HFFc6 (cell line): ENCODE measurements around the gene ATP8A1. TPM values are rescaled to one million over a fixed set of nuclear protein-coding genes. Genes with fewer than 3 reads are reported as not detected.

Experiments
- DNase-seq: peaks from one replicate; pipeline ENCODE4 v3.0.0-alpha.2; 2018
- H3K27ac Mint-ChIP-seq: 2 replicates; pipeline ENCODE4 v1.8.0; 2020; ENCODE audit warnings: mild to moderate bottlenecking, mixed read lengths
- H3K27me3 Mint-ChIP-seq: 2 replicates; pipeline ENCODE4 v1.8.0; 2021; ENCODE audit warnings: mild to moderate bottlenecking, moderate library complexity, mixed read lengths; ENCODE audit not compliant: insufficient read depth
- H3K36me3 Mint-ChIP-seq: 2 replicates; pipeline ENCODE4 v1.8.0; 2021; ENCODE audit warnings: low read depth, mixed read lengths
- H3K4me1 Mint-ChIP-seq: 2 replicates; pipeline ENCODE4 v1.8.0; 2020; ENCODE audit warnings: low read depth, mixed read lengths
- H3K4me3 Mint-ChIP-seq: 2 replicates; pipeline ENCODE4 v1.8.0; 2020; ENCODE audit warnings: mild to moderate bottlenecking, moderate library complexity, mixed read lengths
- H3K9me3 Mint-ChIP-seq: 2 replicates; pipeline ENCODE4 v1.8.0; 2020; ENCODE audit warnings: mild to moderate bottlenecking, mixed read lengths
- total RNA-seq, 6 experiments: library from RNA; stranded (reverse); fragmentation: NEBNext Ultra II Directional; extraction: Animal tissue kit (Norgen Biotek cat#: 25700); gene quantifications; 2 replicates in 1 of 6; 3 replicates in 5 of 6; pipeline ENCODE4 v1.2.3, GENCODE V29; 2021
- TF ChIP-seq, protein P1 (sequence below): fragments of 200-600 bp; sonication (generic); IDR thresholded peaks from 2 replicates; pipeline ENCODE4 v1.5.0; 2021; ENCODE audit warnings: antibody characterized with exemption, mild to moderate bottlenecking

The ATP8A1 gene
- total RNA-seq, 6 experiments from 2014 or later: 0.03 to 0.28 (median 0.11) TPM

DNA sequence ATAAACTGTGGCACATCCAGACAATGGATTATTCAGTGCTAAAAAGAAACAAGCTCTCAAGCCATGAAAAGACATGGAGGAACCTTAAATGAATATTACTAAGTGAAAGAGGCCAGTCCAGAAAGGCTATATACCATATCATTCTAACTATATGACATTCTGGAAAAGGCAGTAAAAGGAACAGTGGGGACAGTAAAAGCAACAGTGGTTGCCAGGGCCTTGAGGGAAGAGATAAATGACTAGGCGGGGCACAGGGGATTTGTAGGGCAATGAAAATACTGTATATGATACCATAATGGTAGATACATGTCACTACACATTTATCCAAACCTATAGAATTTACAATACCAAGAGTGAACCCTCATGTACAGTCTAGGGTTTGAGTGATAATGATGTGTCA lies 115.3 kb downstream of the ATP8A1 start:
- peaks cover 5% of the 10 kb centered on the region; the same call in 1 of the 2 replicates for H3K9me3 Mint-ChIP-seq
- no peak for DNase-seq
- TF ChIP-seq, protein P1, sequence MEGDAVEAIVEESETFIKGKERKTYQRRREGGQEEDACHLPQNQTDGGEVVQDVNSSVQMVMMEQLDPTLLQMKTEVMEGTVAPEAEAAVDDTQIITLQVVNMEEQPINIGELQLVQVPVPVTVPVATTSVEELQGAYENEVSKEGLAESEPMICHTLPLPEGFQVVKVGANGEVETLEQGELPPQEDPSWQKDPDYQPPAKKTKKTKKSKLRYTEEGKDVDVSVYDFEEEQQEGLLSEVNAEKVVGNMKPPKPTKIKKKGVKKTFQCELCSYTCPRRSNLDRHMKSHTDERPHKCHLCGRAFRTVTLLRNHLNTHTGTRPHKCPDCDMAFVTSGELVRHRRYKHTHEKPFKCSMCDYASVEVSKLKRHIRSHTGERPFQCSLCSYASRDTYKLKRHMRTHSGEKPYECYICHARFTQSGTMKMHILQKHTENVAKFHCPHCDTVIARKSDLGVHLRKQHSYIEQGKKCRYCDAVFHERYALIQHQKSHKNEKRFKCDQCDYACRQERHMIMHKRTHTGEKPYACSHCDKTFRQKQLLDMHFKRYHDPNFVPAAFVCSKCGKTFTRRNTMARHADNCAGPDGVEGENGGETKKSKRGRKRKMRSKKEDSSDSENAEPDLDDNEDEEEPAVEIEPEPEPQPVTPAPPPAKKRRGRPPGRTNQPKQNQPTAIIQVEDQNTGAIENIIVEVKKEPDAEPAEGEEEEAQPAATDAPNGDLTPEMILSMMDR: no peak
- no peaks in the 10 kb centered on the region for H3K4me1 Mint-ChIP-seq
- peaks cover 5% of the 10 kb centered on the region; the same call in 1 of the 2 replicates for H3K36me3 Mint-ChIP-seq
- no peak overlapping the region for H3K27ac Mint-ChIP-seq
- no peak overlapping the region for H3K4me3 Mint-ChIP-seq
- H3K27me3 Mint-ChIP-seq: no peaks in the 10 kb centered on the region

DNA sequence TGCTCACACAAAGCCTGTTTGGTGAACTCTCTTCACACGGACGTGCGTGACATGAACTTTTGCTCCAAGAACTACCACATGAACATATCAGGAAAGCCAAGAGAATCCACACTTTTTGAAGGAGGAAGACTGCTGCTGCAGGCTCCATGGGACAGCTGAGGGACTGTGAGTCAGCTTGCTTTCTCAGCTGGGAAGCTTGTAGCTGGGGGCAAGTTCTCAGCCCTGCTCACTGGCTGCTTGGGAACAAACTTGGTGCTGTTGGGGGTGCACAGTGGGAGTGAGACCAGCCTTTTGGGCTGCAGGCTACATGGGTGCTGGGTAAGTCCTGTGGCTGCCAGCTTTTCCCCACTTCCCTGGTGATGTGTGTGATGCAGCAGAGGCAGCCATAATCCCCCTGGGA lies 123.9 kb downstream of the ATP8A1 start:
- Mint-ChIP-seq H3K9me3 (peaks cover 23% of the 10 kb centered on the region; the same call in 1 of the 2 replicates), H3K27ac (no peak overlapping the region), H3K27me3 (peaks cover 2% of the 10 kb centered on the region; the same call in 1 of the 2 replicates), H3K36me3 (peaks cover 5% of the 10 kb centered on the region; the same call in 1 of the 2 replicates), H3K4me1 (no peaks in the 10 kb centered on the region), H3K4me3 (no peak overlapping the region)
- DNase-seq: no peak
- TF ChIP-seq, protein P1: no peak

DNA sequence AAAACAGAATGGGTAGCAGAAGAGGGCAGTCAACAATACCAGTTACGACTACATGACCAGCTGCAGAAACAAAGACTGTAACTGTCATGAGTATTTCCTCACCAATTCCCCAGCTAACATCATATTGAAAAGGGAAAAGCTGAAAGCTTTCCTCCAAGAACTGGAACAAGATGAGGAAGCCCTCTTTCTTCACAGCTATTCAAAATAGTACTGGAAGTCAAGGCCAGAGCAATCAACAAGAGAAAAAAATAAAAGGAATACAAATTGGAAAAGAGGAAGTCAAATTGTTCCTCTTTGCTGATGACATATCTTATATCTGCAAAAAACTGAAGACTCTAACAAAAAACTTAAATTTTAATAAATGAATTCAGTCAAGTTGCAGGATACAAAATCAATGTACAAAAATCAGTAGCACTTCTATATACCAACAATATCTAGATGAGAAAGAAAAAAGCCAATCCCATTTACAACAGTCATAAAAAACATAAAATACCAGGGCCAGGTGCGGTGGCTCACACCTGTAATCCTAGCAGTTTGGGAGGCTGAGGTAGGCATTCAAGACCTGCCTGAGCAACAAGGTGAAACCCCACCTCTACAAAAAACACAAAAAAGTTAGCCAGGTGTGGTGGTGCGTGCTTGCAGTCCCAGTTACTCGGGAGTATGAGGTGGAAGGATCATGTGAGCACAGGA lies 125.4 kb downstream of the ATP8A1 start:
- Mint-ChIP-seq H3K9me3 (peaks cover 18% of the 10 kb centered on the region; the same call in 1 of the 2 replicates), H3K36me3 (no peaks in the 10 kb centered on the region), H3K4me1 (no peaks in the 10 kb centered on the region), H3K27ac (no peak overlapping the region), H3K27me3 (peaks cover 2% of the 10 kb centered on the region; the same call in 1 of the 2 replicates), H3K4me3 (no peak overlapping the region)
- TF ChIP-seq, protein P1: no peak
- no peak for DNase-seq

DNA sequence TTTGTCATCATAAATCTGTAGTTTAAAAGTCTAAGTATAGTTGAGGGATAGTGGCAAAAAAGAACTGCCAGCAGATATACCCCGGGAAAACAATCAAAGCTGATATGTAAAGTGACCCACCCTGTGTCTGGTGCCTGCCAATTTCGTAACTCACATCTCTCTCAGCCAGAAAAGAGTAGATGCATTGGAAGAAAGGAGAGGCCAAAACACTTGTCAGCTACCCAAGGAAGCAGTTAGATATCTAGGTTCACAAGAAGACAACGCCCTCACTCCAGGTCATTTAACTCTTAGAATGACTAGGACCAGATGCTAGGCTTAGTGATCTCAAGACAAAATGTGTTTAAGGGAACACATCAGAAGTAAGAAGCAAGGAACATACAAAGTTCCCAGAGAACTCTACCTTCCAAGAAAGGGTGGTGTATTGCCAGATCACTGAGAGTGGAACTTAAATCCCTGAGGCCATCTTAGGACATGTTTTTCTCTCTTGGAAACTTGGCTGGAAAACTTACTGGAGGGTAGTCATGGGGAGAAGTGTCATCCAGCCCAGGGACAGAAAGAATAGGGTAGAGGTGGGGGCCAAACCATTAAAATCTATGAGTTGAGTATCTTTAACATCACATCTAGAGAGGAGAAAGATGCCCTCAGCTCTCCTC lies 133.7 kb downstream of the ATP8A1 start:
- Mint-ChIP-seq H3K27me3 (no peaks in the 10 kb centered on the region), H3K9me3 (no peaks in the 10 kb centered on the region), H3K27ac (no peak overlapping the region), H3K4me3 (no peak overlapping the region), H3K4me1 (no peaks in the 10 kb centered on the region), H3K36me3 (no peaks in the 10 kb centered on the region)
- no peak for DNase-seq
- TF ChIP-seq, protein P1: no peak

DNA sequence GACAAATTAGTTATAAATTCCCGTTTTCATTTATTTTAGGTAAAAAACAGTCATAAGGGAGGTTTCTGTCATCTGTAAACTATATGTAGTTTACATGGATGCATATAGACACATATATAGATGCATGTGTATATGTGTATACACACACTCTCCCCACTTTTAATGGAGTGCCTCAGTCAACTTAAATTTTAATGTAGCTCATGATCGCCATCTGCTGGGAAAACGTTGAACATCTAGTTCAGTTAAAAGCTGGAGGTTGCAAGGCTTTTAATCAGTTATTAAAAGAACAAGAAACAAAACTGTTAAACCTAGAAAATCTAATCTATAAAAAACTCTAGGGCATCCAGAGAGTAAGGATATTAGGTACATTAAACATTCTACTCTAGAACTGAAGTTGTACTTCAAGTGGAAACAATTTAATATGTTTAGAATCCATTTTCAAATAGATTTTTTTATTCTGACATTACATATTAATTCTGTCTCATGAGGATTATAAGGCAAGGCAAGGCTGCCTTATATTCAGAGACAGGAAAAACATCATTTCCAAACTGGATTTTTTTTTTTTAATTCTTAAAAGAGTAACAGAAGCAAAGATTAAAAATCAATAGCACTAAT lies 137.0 kb downstream of the ATP8A1 start:
- Mint-ChIP-seq H3K27me3 (no peaks in the 10 kb centered on the region), H3K27ac (no peak overlapping the region), H3K36me3 (no peaks in the 10 kb centered on the region), H3K4me1 (no peaks in the 10 kb centered on the region), H3K4me3 (no peak overlapping the region), H3K9me3 (no peaks in the 10 kb centered on the region)
- TF ChIP-seq, protein P1: peak; percentile 83
- peak; percentile 49 for DNase-seq
